ENCODE data around the gene ABCA1.

GRCh38 chr9:104875897-104876296 is 52.1 kb downstream of the ABCA1 start:
- TF ChIP-seq, protein P1, sequence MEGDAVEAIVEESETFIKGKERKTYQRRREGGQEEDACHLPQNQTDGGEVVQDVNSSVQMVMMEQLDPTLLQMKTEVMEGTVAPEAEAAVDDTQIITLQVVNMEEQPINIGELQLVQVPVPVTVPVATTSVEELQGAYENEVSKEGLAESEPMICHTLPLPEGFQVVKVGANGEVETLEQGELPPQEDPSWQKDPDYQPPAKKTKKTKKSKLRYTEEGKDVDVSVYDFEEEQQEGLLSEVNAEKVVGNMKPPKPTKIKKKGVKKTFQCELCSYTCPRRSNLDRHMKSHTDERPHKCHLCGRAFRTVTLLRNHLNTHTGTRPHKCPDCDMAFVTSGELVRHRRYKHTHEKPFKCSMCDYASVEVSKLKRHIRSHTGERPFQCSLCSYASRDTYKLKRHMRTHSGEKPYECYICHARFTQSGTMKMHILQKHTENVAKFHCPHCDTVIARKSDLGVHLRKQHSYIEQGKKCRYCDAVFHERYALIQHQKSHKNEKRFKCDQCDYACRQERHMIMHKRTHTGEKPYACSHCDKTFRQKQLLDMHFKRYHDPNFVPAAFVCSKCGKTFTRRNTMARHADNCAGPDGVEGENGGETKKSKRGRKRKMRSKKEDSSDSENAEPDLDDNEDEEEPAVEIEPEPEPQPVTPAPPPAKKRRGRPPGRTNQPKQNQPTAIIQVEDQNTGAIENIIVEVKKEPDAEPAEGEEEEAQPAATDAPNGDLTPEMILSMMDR (IDR thresholded peaks at IDR 0.05), result no peak
- TF ChIP-seq POLR2A (IDR thresholded peaks at IDR 0.05), result no peak

All from vagina (tissue), 2 donors.